Type B pancreatic cell (in vitro differentiated cells): ENCODE results near the gene TMEM181. TPM values are rescaled to one million over a fixed set of nuclear protein-coding genes. Genes with fewer than 3 reads are reported as not detected.

ENCODE experiments used
- DNase-seq: peaks from one replicate; pipeline ENCODE4 v3.0.0; 2021; ENCODE audit warnings: mixed read lengths; ENCODE audit not compliant: unreplicated experiment; ENCODE audit errors: extremely low spot score
- H3K27ac Mint-ChIP-seq: 2 replicates; pipeline ENCODE4 v1.8.0; 2021; ENCODE audit warnings: mild to moderate bottlenecking, mixed read lengths
- H3K27me3 Mint-ChIP-seq: 2 replicates; pipeline ENCODE4 v1.8.0; 2021; ENCODE audit warnings: mixed read lengths
- H3K36me3 Mint-ChIP-seq: 2 replicates; pipeline ENCODE4 v1.8.0; 2021; ENCODE audit warnings: mixed read lengths
- H3K4me1 Mint-ChIP-seq: one replicate; pipeline ENCODE4 v1.8.0; 2021; ENCODE audit warnings: mixed read lengths; ENCODE audit not compliant: unreplicated experiment
- H3K4me3 Mint-ChIP-seq: 2 replicates; pipeline ENCODE4 v1.8.0; 2021; ENCODE audit warnings: mild to moderate bottlenecking, mixed read lengths
- H3K9me3 Mint-ChIP-seq: 2 replicates; pipeline ENCODE4 v1.8.0; 2021; ENCODE audit warnings: mixed read lengths
- total RNA-seq: library from RNA; stranded (reverse); gene quantifications from 2 replicates; pipeline ENCODE4 v1.2.1, GENCODE V29; 2021; ENCODE audit warnings: low replicate concordance
- TF ChIP-seq, protein P1 (sequence below): fragments of 200-600 bp; sonication (generic); conservative IDR thresholded peaks from 2 replicates; pipeline ENCODE4 v1.5.0; 2021; ENCODE audit warnings: antibody characterized with exemption, mild to moderate bottlenecking

TMEM181 gene
- total RNA-seq, 1 donor from 2014 or later, result 26.3 TPM

DNA sequence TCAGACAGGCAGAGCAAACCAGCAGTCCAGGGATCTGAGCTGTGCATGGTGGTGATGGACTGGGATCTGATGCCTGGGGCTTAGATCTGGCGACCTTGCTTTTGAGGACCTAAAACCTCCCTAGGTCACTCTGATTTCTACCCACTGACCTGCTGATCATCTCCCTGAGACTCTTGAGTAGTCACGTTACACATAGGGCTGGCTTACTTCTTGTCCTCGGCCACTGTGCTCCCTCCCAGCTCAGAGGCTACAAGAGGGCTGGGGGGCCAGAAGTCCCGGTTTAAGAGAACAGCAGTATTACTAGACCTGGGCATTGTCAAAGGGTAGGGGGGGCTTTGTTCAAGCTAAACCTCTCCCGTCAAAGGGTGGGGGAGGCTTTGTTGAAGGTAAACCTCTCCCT is 79.2 kb downstream of the TMEM181 start:
- H3K4me1 Mint-ChIP-seq, result peaks cover 37% of the 10 kb centered on the region
- peaks cover 34% of the 10 kb centered on the region for H3K36me3 Mint-ChIP-seq
- H3K27me3 Mint-ChIP-seq, result no peaks in the 10 kb centered on the region
- DNase-seq, result no peak
- H3K4me3 Mint-ChIP-seq, result no peak overlapping the region
- H3K9me3 Mint-ChIP-seq, result no peaks in the 10 kb centered on the region
- H3K27ac Mint-ChIP-seq, result no peak overlapping the region
- TF ChIP-seq, protein P1, sequence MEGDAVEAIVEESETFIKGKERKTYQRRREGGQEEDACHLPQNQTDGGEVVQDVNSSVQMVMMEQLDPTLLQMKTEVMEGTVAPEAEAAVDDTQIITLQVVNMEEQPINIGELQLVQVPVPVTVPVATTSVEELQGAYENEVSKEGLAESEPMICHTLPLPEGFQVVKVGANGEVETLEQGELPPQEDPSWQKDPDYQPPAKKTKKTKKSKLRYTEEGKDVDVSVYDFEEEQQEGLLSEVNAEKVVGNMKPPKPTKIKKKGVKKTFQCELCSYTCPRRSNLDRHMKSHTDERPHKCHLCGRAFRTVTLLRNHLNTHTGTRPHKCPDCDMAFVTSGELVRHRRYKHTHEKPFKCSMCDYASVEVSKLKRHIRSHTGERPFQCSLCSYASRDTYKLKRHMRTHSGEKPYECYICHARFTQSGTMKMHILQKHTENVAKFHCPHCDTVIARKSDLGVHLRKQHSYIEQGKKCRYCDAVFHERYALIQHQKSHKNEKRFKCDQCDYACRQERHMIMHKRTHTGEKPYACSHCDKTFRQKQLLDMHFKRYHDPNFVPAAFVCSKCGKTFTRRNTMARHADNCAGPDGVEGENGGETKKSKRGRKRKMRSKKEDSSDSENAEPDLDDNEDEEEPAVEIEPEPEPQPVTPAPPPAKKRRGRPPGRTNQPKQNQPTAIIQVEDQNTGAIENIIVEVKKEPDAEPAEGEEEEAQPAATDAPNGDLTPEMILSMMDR, result no peak

DNA sequence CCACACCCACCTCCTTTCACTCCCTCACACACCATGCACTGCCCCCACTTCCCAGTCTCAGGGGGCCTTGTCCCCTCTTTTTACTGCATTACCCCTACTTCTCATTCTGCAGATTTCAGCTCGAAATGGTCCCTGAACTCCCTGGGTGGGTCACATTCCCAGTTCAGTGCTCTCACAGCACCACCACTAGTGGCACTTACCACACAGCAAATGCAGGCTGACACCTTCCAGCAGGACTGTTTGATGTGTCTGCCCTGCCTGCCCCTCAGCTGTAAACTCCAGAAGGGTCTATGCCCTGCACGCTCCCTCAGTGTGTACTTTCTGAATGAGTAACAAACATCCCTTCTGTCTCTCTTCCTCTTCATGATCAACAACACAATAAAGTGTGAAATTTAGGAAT is 80.6 kb downstream of the TMEM181 start:
- H3K27me3 Mint-ChIP-seq, result no peaks in the 10 kb centered on the region
- peaks cover 44% of the 10 kb centered on the region for H3K4me1 Mint-ChIP-seq
- peak; percentile 34 for DNase-seq
- no peaks in the 10 kb centered on the region for H3K9me3 Mint-ChIP-seq
- peak overlapping the region; percentile 1 for H3K4me3 Mint-ChIP-seq
- H3K36me3 Mint-ChIP-seq, result peaks cover 32% of the 10 kb centered on the region
- peak overlapping the region; percentile 67 for H3K27ac Mint-ChIP-seq
- TF ChIP-seq, protein P1, result no peak

DNA sequence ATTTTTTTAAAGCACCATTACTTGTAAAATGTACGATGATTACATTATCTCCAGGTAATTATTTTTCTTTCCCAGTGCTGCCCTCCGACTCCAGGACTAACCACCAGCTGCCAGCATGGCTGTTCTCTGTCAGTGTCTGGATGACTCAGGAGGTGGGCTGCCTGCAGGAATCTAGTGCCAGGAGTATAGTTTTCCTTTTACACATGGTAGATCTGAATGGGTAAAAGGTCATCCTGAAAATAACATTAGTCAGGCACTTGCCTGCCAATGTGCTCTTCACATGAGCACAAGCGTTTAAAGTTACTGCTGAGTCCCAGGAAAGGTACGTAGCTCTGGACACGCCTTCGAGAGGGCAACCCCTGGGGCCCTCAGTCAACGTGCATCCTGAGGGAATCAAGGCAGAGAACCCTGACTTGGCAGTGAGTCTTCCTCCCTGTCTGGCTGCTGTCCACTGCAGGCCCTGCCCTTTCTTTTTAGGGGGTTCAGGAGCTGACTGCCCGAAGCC is 82.3 kb downstream of the TMEM181 start:
- peaks cover 22% of the 10 kb centered on the region for H3K36me3 Mint-ChIP-seq
- H3K4me3 Mint-ChIP-seq, result peak overlapping the region; percentile 99
- TF ChIP-seq, protein P1, result no peak
- peak overlapping the region; percentile 98 for H3K27ac Mint-ChIP-seq
- no peaks in the 10 kb centered on the region for H3K9me3 Mint-ChIP-seq
- peaks cover 51% of the 10 kb centered on the region for H3K4me1 Mint-ChIP-seq
- H3K27me3 Mint-ChIP-seq, result no peaks in the 10 kb centered on the region
- DNase-seq, result no peak

DNA sequence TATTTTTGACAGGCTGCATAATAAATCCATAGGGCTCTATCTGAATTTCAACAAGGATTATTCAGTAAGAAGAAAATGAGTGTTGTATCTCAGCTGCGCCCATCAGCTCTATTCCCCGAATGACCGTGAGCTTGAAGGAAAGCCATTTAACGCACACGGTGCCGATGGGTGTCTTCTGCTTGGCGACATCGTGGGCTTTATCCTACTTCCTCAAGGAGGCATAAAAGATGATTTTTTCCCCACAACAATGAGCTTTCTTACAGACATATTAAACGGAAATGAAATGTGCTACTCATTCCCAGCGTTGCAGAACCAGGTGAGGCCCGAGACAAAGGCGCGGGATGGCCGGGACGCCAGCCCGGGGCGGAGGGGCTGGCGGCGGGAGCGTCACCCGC is 83.9 kb downstream of the TMEM181 start:
- TF ChIP-seq, protein P1, result no peak
- H3K27me3 Mint-ChIP-seq, result no peaks in the 10 kb centered on the region
- peaks cover 17% of the 10 kb centered on the region for H3K36me3 Mint-ChIP-seq
- peak overlapping the region; percentile 99 for H3K4me3 Mint-ChIP-seq
- H3K4me1 Mint-ChIP-seq, result peaks cover 47% of the 10 kb centered on the region
- no peaks in the 10 kb centered on the region for H3K9me3 Mint-ChIP-seq
- DNase-seq, result no peak
- H3K27ac Mint-ChIP-seq, result peak overlapping the region; percentile 98

DNA sequence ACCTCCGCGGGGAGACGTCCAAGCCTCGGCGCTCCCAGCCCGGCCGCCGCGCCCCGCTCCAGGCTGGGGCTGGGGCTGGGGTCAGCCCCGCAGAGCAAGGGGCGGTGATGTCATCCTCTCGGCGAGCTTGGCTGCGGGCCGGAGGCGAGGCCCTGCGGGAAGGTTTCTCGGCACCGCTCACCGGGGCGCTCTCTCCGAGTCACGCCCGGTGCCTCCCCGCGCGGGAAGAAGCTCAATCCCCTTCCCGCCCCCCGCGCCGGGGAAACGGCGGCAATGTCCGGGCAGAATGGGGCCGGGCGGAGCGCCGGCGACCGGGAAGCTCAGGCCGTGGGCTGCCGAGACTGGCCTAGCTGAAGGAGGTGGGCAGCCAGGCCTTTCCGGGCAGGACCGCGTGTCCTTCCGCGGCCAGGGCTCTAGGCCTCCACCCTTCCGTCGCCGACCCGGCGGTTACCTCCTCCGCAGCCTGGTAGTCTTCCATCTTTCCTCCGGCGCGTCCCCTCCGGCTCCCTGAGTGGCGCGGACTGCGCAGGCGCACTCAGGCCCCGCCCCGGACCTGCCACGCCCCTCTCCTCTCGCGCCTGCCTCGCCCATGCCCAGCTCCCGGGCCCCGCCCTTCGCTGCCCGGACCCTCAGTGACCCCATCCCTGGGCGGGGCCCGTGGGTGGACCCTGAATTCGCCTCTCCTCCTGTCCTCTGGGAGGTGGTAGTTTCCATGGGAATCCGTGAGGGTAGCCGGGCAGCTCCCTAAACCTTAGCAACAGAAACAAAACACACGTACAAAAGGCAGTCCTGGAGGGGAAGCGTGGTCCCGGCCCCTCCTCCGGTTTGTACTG is 84.6 kb downstream of the TMEM181 start, which contains the start of gene DYNLT1:
TSS of gene DYNLT1 (minus strand) at position 513 of the 833 bp plus-strand sequence. CDS start at position 478, 35 bp downstream.
- peak; percentile 97 for DNase-seq
- Mint-ChIP-seq H3K27me3 (no peaks in the 10 kb centered on the region), H3K4me1 (peaks cover 46% of the 10 kb centered on the region), H3K9me3 (no peaks in the 10 kb centered on the region), H3K4me3 (peak within 1 kb of the TSS; percentile 99), H3K27ac (peak within 1 kb of the TSS; percentile 98), H3K36me3 (peaks cover 17% of the 10 kb centered on the region)
- TF ChIP-seq, protein P1, result no peak
